B cell (primary cell): Measurements from ENCODE around the gene HSD11B1.

Experiments
- CTCF ChIP-seq: fragments of 200-600 bp; IDR thresholded peaks from one replicate; pipeline ENCODE4 v1.8.0; 2022; ENCODE audit warnings: antibody characterized with exemption, mild to moderate bottlenecking
- EZH2 ChIP-seq: IDR thresholded peaks from 2 replicates; pipeline ENCODE4 v1.6.1; 2012; ENCODE audit warnings: borderline replicate concordance, low read depth, mild to moderate bottlenecking, moderate library complexity, low read length; ENCODE audit not compliant: insufficient read depth, poor library complexity, severe bottlenecking

GRCh38 chr1:209775678-209776077 lies 71.0 kb downstream of the HSD11B1 start:
- TF ChIP-seq CTCF = no peak
- TF ChIP-seq EZH2 = no peak
